Erythroblast (primary cell): ENCODE data around the gene ITIH4.

Experiments used
- GATA1 ChIP-seq: IDR thresholded peaks from 2 replicates; pipeline ENCODE4 v1.6.1; 2011; ENCODE audit warnings: low read depth, mild to moderate bottlenecking, control low read depth, low read length, moderate library complexity
- POLR2A ChIP-seq: IDR thresholded peaks from 2 replicates; pipeline ENCODE4 v1.6.1; 2011; ENCODE audit warnings: mild to moderate bottlenecking, low read length

GRCh38 chr3:52819936-52820335 lies 10.5 kb downstream of the ITIH4 start:
- TF ChIP-seq POLR2A, result no peak
- no peak for TF ChIP-seq GATA1
